ENCODE results near the gene MRPL39.

Gene MRPL39

DNA sequence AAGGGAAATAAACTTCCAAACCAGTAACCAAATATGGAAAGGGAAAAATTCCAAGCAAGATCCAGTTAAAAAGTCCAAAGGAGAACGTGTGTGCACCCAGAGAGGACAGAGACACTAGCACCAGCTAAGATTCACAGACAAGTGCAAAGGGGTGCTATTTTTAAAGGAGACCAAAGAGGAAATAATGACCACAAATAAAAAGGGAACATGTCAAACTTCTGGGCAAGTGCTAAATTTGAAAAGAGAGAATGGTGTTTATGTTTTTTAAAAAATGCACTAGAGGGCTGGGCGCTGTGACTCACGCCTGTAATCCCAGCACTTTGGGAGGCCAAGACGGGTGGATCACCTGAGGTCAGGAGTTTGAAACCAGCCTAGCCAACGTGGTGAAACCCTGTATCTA is 40.4 kb upstream of the MRPL39 start:
- no peak for ATAC-seq
- TF ChIP-seq, protein P1, sequence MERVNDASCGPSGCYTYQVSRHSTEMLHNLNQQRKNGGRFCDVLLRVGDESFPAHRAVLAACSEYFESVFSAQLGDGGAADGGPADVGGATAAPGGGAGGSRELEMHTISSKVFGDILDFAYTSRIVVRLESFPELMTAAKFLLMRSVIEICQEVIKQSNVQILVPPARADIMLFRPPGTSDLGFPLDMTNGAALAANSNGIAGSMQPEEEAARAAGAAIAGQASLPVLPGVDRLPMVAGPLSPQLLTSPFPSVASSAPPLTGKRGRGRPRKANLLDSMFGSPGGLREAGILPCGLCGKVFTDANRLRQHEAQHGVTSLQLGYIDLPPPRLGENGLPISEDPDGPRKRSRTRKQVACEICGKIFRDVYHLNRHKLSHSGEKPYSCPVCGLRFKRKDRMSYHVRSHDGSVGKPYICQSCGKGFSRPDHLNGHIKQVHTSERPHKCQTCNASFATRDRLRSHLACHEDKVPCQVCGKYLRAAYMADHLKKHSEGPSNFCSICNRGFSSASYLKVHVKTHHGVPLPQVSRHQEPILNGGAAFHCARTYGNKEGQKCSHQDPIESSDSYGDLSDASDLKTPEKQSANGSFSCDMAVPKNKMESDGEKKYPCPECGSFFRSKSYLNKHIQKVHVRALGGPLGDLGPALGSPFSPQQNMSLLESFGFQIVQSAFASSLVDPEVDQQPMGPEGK (CRISPR knock-in tag; IDR thresholded peaks at IDR 0.05; ENCODE audit: borderline replicate concordance) = no peak
- TF ChIP-seq, protein P2, sequence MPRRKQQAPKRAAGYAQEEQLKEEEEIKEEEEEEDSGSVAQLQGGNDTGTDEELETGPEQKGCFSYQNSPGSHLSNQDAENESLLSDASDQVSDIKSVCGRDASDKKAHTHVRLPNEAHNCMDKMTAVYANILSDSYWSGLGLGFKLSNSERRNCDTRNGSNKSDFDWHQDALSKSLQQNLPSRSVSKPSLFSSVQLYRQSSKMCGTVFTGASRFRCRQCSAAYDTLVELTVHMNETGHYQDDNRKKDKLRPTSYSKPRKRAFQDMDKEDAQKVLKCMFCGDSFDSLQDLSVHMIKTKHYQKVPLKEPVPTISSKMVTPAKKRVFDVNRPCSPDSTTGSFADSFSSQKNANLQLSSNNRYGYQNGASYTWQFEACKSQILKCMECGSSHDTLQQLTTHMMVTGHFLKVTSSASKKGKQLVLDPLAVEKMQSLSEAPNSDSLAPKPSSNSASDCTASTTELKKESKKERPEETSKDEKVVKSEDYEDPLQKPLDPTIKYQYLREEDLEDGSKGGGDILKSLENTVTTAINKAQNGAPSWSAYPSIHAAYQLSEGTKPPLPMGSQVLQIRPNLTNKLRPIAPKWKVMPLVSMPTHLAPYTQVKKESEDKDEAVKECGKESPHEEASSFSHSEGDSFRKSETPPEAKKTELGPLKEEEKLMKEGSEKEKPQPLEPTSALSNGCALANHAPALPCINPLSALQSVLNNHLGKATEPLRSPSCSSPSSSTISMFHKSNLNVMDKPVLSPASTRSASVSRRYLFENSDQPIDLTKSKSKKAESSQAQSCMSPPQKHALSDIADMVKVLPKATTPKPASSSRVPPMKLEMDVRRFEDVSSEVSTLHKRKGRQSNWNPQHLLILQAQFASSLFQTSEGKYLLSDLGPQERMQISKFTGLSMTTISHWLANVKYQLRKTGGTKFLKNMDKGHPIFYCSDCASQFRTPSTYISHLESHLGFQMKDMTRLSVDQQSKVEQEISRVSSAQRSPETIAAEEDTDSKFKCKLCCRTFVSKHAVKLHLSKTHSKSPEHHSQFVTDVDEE (CRISPR knock-in tag; IDR thresholded peaks at IDR 0.05) = no peak
- no peak for TF ChIP-seq TCF4 (CRISPR knock-in tag; IDR thresholded peaks at IDR 0.05; ENCODE audit: borderline replicate concordance)
- TF ChIP-seq, protein P3, sequence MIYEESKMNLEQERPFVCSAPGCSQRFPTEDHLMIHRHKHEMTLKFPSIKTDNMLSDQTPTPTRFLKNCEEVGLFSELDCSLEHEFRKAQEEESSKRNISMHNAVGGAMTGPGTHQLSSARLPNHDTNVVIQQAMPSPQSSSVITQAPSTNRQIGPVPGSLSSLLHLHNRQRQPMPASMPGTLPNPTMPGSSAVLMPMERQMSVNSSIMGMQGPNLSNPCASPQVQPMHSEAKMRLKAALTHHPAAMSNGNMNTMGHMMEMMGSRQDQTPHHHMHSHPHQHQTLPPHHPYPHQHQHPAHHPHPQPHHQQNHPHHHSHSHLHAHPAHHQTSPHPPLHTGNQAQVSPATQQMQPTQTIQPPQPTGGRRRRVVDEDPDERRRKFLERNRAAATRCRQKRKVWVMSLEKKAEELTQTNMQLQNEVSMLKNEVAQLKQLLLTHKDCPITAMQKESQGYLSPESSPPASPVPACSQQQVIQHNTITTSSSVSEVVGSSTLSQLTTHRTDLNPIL (CRISPR knock-in tag; IDR thresholded peaks at IDR 0.05; ENCODE audit: low read depth) = no peak
- TF ChIP-seq ISL1 (CRISPR knock-in tag; IDR thresholded peaks at IDR 0.05) = no peak
- no peak for TF ChIP-seq ESRRG (CRISPR knock-in tag; IDR thresholded peaks at IDR 0.05)
- TF ChIP-seq CSDC2 (CRISPR knock-in tag; IDR thresholded peaks at IDR 0.05) = no peak
- TF ChIP-seq ZNF565 (CRISPR knock-in tag; conservative IDR thresholded peaks at IDR 0.05; ENCODE audit: low read depth) = no peak
- no peak for TF ChIP-seq ZNF70 (CRISPR knock-in tag; IDR thresholded peaks at IDR 0.05)
- TF ChIP-seq OSR1 (CRISPR knock-in tag; IDR thresholded peaks at IDR 0.05) = no peak
- no peak for TF ChIP-seq SNAI2 (CRISPR knock-in tag; IDR thresholded peaks at IDR 0.05)
- no peak for TF ChIP-seq ZFP3 (CRISPR knock-in tag; IDR thresholded peaks at IDR 0.05)
- TF ChIP-seq ARNTL (CRISPR knock-in tag; IDR thresholded peaks at IDR 0.05; ENCODE audit: borderline replicate concordance, low read depth) = no peak
- no peak for TF ChIP-seq GLIS3 (CRISPR knock-in tag; IDR thresholded peaks at IDR 0.05)
- TF ChIP-seq, protein P4, sequence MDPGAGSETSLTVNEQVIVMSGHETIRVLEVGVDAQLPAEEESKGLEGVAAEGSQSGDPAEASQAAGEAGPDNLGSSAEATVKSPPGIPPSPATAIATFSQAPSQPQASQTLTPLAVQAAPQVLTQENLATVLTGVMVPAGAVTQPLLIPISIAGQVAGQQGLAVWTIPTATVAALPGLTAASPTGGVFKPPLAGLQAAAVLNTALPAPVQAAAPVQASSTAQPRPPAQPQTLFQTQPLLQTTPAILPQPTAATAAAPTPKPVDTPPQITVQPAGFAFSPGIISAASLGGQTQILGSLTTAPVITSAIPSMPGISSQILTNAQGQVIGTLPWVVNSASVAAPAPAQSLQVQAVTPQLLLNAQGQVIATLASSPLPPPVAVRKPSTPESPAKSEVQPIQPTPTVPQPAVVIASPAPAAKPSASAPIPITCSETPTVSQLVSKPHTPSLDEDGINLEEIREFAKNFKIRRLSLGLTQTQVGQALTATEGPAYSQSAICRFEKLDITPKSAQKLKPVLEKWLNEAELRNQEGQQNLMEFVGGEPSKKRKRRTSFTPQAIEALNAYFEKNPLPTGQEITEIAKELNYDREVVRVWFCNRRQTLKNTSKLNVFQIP (CRISPR knock-in tag; IDR thresholded peaks at IDR 0.05; ENCODE audit: borderline replicate concordance, low read depth) = no peak
- no peak for TF ChIP-seq ZNF8 (CRISPR knock-in tag; IDR thresholded peaks at IDR 0.05)
- no peak for TF ChIP-seq BACH2 (CRISPR knock-in tag; IDR thresholded peaks at IDR 0.05; ENCODE audit: borderline replicate concordance)

DNA sequence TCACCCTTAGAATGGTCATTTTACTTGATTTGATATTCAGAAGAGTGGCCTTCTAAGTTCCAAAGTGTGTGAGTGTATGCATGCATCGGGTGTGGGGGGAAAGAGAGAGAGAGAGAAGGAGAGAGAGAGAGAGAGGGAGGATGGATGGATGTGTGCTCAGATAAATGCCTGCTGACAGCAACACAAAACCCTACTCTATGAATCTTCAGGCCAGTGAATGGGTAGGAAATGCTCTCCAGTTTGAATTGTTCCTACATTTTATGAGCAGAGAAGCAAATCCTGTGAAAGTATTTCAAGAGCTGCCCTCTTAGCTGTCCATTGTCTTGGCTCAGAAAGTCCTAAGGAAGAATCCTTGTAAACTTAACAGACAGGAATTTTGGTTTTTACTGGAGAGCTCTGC is 39.2 kb upstream of the MRPL39 start:
- TF ChIP-seq SNAI2 (CRISPR knock-in tag; IDR thresholded peaks at IDR 0.05) (no peak), ZFP3 (CRISPR knock-in tag; IDR thresholded peaks at IDR 0.05) (no peak), ARNTL (CRISPR knock-in tag; IDR thresholded peaks at IDR 0.05; ENCODE audit: borderline replicate concordance, low read depth) (no peak), RARB (CRISPR knock-in tag; IDR thresholded peaks at IDR 0.05) (no peak), TOX (CRISPR knock-in tag; IDR thresholded peaks at IDR 0.05; ENCODE audit: borderline replicate concordance) (no peak), OSR1 (CRISPR knock-in tag; IDR thresholded peaks at IDR 0.05) (no peak), ZNF565 (CRISPR knock-in tag; conservative IDR thresholded peaks at IDR 0.05; ENCODE audit: low read depth) (no peak), ISL1 (CRISPR knock-in tag; IDR thresholded peaks at IDR 0.05) (no peak), BACH2 (CRISPR knock-in tag; IDR thresholded peaks at IDR 0.05; ENCODE audit: borderline replicate concordance) (no peak), ZC3H10 (CRISPR knock-in tag; IDR thresholded peaks at IDR 0.05) (no peak), TCF4 (CRISPR knock-in tag; IDR thresholded peaks at IDR 0.05; ENCODE audit: borderline replicate concordance) (no peak), GLIS3 (CRISPR knock-in tag; IDR thresholded peaks at IDR 0.05) (no peak)
- TF ChIP-seq, protein P2 (CRISPR knock-in tag; IDR thresholded peaks at IDR 0.05) = no peak
- TF ChIP-seq, protein P4 (CRISPR knock-in tag; IDR thresholded peaks at IDR 0.05; ENCODE audit: borderline replicate concordance, low read depth) = no peak
- no peak for ATAC-seq

Measured in SK-N-SH treated with all-trans-retinoic acid at 6 μM for 48 hours (cell line).